Measurements from ENCODE around the gene CLEC5A.
"Not testable (repeated sequence)": the region's sequence is repeated elsewhere in the genome, so short reads cannot be mapped to it uniquely, and the experiment has no call there.

CLEC5A gene

DNA sequence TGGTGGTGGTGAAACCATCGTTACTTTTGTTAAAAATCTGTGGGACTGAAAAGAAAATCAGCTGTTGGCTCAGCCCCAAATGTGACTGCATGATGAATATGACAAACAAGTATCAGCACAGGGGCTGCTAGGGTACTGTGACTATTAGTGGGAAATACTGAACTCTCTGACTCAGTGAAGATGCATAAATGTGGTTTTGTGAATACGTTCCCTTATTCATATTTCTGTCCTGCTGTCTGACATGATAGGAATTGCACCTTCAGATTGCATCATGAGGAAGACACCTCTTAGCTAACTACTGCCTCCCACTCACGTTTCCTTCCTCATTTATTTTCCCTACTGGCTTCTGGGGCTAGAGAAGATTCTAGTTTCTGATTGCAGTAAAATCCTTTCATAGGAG, 1.4 kb downstream of the CLEC5A start:
- DNase-seq, result no peak

DNA sequence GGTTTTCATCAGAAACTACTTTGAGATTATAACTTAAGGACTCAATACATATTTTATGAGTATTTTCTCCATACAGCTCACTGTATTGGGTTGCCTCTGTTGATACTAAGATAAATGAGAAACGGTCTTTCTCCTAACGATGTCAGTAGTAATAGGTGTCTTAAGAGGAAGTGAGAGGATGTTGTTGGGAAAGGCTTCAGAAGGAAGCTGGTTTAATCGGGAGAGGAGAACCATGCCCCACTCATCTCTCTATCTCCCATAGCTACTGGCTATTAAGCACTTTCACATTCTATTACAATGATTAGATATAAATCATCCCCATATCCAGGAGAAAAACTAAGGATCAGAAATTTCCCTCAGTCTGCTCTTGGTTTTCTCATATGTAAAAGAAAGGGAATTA, 2.0 kb downstream of the CLEC5A start:
- DNase-seq, result no peak

DNA sequence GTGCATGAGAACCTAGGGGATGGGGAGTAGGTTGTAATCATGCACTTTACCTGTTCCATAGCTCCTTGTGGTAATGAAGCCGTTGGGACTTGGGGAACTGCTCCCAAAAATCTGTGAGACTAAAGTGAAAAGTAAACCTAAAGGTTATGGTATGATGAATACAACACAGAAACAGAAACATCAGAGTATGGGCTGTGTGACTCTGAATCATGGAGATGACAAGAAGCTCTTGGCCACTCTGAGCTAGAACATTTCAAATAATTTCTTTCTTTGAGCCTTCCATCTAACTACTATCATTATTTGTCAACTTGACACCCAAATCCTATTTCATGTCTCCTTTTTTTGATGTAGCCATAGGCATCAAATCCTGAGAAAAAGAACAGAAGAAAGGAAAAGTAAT, 2.9 kb downstream of the CLEC5A start:
- no peak for DNase-seq

DNA sequence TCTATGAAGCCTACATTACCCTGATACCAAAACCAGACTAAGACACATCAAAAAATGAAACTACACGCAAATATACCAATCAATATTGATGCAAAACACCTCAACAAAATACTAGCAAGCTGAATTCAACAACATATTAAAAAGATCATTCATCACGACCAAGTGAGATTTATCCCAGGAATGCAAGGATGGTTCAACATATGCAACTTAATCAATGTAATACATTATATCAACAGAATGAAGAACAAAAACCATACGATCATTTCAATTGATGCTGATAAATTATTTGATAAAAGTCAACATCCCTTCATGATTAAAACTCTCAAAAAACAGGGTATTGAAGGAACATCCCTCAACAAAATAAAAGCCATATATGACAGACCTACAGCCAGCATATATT, 5.7 kb downstream of the CLEC5A start:
- DNase-seq, result no peak

DNA sequence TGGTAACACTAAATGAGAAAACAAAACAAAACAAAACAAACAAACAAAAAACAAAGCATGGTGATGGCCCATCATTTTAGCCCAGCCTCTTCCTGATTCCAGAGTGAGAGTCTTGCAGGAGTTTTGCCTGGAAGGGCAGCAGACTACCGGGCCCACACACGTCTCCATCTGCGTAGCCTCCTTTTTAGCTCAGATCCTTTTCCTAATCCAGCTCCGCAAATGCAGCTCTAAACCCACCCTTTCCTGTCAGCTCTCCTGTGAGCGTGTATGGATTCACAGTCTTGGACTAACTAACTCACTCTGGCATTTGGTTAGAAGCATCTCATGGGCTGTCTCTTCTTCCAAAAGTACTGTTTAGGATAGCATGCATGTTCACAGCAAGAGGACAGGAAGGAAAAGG, 16.6 kb downstream of the CLEC5A start:
- no peak for DNase-seq

DNA sequence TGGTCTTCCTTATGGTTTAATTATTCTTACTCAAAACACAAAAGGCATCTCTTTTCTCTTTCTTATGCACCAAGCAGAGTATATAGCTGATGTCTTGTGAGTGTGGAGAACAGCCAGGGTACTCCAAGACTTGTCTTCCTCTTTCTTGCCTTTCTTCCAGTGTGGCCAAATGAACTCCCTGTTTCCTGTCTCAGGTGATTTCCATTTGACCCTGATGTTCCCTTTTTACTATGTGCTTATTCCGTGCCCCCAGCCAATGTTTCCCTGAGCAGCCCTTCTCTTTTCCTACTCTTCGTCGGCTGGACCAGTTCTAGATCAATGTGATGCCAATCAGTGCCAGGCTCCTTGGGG, 18.0 kb downstream of the CLEC5A start:
- no peak for DNase-seq

DNA sequence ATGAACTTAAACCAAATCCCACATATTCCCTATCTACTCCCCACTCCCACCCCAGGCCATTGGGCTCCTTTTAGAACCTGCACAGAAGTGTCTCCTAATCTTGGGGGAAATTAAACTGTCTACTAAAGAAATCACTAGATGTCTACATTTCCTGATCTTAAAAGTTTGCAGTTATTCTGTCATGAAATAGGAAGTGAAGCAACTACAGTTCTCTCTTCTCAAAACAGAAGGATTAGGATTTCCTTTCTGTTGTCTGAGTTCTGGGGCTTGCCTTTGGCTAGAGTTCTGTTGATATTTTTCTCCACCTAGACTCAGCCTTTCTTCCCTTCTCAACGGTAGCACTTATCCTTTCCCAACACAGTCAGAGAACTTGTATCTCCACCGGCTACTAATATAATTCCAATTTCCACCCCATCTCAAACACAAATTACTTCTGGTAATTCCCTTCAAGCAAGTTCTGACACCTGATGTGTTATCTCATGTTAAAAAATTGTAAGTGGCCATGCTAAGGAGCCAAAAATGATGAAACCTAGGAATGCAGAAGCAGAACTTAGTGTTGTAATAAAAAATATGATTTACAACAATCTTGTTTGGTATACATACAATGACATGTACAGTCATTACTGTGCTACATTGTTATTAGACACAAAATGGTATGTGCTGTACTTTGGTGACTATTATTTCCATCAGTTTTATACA, 18.5 kb downstream of the CLEC5A start:
- DNase-seq, result no peak

DNA sequence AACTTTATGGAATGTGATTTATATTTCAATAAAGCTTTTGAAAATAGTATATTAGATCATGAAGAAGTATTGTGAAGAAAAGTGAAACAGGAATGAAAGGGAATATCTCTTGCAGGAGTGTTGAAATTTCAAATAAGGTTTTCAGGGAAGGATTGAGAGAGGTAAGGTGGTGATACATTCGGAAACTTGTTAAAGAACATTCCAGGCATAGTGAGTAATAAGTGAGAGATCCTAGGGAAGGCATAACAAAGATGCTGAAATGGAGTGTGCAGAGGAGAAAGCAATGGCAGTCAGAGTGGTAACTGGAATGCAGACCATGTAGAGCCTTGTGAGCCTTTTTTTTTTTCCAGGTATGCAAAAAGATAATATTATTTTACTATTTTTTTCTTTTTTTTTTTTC, 26.5 kb downstream of the CLEC5A start:
- DNase-seq, result no peak

DNA sequence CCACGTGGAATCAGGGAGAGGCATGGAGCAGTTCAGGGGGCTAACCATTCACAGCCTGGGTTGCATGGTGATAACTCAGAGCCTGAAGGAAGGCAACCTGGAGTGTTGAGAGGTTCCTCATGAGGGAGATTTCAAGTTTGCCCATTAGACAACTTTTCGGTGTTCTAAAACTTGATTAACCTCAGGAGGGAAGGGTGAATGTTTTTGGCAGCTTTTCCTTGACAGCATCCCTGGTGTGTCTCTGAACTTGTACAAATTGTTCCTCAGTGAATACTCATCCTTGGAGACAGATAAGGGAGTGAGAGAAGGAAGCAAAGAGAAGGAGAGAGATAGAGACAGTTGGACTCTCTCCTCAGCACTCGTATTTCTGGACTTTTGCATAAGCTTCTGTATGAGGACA, 30.7 kb downstream of the CLEC5A start, which contains the start of gene OR9A4:
TSS of gene OR9A4 (plus strand) at position 301 of the 400 bp plus-strand sequence. CDS start 2,477 bp downstream, outside the sequence.
- no peak for DNase-seq

DNA sequence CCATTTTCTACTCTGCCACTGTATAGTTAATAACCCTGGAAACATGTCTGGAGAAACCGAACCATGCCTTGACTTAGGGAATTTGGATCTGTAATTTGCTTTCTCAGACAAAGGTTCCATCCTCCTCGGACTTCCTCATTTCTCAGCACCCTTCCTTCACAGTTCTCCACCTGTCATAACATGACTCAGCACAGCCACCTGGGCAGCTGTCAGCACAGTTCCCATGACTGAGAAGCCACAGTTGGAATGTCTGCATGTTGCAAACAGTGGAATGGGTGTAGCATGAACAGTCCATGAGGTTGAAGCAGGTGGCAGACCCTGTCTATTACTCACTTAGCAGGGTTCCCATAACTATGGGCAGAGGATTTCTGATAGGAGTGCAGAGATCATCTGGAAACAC, 31.2 kb downstream of the CLEC5A start:
- DNase-seq, result no peak

DNA sequence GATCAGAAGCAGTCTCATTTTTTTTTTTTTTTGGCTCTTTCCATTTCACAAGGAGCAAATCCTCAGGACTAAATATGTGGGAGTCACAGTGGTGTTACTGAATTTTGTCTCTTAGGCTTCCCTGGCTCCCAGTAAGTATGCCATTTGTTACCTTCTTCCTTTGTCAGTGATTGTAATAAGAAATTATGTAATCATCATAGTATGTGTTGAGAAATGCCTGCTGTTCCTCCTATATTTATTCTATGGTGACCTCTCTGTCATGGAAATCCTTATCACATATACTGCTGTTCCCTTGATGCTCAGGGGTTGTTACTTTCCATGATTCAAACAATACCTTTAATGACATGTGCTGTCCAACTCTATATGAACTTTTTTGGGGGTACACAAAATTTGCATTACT, 35.4 kb downstream of the CLEC5A start:
- no peak for DNase-seq

DNA sequence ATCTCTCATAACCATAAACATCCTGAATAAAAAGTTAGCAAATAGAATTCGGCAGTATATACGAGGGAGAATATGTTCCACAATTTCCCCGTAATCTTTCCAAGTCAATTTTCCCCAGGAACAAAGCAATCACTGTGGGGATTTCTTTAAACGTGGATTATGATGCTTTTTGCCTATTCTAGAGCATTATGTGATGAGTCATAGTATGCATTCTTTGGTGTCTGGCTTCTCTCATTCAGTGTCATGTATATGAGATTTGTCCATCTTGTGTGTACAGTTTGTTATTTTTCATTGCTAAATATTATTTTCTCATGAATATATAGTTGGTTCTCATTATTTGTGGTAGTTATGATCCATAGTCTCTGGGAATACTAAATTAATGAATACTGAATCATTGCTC, 40.5 kb downstream of the CLEC5A start:
- DNase-seq, result no peak

DNA sequence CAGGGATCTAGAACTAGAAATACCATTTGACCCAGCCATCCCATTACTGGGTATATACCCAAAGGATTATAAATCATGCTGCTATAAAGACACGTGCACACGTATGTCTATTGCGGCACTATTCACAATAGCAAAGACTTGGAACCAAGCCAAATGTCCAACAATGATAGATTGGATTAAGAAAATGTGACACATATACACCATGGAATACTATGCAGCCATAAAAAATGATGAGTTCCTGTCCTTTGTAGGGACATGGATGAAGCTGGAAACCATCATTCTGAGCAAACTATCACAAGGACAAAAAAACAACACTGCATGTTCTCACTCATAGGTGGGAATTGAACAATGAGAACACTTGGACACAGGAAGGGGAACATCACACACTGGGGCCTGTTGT, 47.4 kb downstream of the CLEC5A start:
- not testable (repeated sequence) for DNase-seq

DNA sequence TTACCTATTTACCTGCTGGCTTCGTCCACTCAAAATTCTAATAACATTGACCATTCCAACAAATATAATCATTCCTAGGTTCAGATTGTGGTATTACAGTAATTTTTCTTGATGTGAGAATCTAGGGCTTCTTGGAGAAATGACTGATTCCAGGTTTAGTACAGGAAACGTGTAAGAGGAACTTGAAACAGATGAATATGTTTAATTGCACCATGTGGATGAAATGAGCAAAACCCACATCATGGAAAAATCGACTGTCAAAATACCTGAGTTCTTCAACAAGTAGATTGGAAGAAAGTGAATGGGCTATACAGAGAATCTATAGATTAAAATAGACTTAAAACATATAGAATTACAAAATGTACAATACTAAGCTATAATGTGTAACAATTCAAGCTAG, 55.4 kb downstream of the CLEC5A start:
- no peak for DNase-seq

DNA sequence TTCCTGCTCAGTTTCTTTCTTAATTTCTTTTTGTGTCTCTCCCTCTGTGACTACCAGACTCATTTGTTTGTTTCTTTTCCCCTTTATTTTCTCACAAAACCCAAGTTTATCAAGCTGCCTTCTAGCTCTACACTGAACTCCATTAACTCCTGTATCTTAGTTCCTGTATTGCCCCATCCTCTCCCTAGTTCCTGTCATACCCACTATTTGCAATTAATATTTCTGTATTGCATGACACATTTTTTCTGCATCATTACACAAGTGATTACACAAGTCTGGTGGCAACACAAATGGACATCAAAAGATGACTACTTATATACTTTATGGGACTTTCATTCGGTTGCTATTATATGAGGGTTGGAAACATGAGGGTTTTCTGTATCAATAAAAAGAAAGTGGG, 57.5 kb downstream of the CLEC5A start:
- no peak for DNase-seq

DNA sequence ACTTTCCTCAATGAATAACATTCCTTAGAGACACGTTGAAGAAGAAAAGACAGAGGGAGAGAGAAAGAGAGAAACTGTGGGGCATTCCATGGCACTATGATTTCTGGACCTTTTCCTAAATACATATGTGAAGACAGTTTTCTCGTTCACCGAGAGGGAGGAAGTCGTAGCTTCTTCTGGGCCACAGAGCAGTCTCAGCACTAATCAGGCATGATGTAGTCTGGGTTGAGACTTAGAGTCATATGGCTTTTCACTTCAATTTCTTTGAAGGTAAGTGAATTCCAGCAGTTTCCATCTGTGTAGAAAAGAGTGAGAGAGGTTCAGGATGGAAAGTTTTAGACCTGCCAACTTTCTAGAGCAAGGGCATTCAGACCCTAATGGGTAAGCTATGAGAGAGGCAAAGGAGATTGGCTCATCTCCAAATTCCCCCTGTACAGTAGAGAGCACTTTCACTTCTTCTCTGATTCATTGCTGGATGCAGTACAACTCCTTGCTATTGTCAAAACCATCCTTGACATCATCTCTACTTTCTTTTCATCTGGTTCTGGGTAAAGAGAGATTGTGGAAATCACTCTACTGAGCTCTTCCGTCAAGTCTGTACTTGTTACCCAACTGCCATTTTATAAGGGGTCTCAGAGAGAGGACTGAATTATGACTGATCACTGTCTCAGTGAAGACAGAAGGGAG, 62.1 kb downstream of the CLEC5A start:
- no peak for DNase-seq

DNA sequence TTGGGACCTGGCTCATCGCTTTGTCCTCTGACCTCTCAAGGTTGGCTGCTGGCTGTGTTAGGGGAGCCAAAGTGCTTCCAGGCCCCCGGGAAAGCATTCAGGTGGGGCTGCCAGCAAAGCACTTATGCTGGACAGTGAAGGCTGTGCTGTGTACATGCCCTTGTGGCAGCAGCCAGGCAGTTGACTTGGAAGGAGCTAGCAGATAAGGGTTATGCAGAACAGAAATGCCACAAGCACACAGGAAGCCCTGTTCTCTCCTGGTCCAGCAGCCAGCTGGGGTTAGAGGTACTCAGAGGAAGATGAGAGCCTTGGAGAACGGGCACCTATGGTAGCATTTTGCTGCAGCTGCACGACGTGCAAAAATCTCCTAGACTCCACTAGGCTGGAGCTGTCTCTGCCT, 65.8 kb downstream of the CLEC5A start:
- DNase-seq, result no peak

DNA sequence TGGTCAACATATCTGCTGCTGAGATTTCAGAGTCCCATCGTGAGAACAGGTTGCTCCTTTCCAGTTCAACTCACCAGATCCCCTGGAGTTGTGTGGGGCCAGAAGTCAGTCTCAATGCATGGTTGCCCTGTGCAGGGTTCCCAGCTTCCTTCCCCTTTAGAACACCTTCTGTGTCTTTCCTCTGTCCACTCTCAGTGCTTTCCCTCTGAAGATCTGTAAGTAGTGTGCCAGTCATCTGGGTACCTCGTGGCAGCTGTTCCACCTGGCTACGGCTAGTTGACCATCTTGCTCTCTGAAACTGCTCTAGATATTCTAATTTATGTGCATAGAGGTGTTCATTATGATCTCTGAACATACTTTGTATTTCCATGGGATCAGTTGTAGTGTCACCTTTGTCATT, 69.4 kb downstream of the CLEC5A start:
- no peak for DNase-seq
